K562 (cell line): Measurements from ENCODE around the gene VAC14.

Source experiments
- EZH2 ChIP-seq: IDR thresholded peaks from 2 replicates; pipeline ENCODE4 v1.6.1; 2012; ENCODE audit warnings: low read depth, mild to moderate bottlenecking, inconsistent platforms, low read length, borderline replicate concordance
- MXI1 ChIP-seq: IDR thresholded peaks from 2 replicates; pipeline ENCODE4 v1.6.1; 2011; ENCODE audit warnings: low read depth, mild to moderate bottlenecking, improper control_type of control experiment, low read length
- TF ChIP-seq, protein P1 (sequence below), 3 experiments: IDR thresholded peaks in 2 of 3; conservative IDR thresholded peaks in 1 of 3; 2 replicates each; pipeline ENCODE4 v1.5.1; 2011 to 2012; ENCODE audit warnings: low read length in 3 of 3, mild to moderate bottlenecking in 3 of 3, control low read depth in 2 of 3, improper control_type of control experiment in 1 of 3, inconsistent platforms in 1 of 3, low read depth in 1 of 3, mixed read lengths in 1 of 3, moderate library complexity in 1 of 3; ENCODE audit not compliant: insufficient read depth in 2 of 3

DNA sequence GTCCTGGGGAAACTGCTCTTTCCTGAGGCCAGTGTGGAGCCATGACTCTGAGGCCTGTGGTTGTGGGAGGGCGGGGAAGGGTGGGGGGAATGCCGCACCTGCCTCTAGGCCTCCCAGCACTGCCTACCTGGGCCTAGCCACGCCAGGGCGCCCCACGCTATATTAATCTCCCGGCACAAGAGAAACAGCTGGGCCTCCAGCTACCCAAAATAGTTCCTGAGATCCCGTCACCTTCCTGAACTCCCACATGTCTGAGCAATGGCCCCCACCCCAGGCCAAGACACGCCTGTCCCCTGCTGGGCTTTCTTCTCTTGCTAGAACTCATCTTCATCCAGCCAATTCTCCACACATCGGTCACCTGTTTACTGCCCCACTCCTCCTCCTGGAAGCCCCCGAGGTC lies 102.1 kb downstream of the VAC14 start:
- TF ChIP-seq, protein P1, sequence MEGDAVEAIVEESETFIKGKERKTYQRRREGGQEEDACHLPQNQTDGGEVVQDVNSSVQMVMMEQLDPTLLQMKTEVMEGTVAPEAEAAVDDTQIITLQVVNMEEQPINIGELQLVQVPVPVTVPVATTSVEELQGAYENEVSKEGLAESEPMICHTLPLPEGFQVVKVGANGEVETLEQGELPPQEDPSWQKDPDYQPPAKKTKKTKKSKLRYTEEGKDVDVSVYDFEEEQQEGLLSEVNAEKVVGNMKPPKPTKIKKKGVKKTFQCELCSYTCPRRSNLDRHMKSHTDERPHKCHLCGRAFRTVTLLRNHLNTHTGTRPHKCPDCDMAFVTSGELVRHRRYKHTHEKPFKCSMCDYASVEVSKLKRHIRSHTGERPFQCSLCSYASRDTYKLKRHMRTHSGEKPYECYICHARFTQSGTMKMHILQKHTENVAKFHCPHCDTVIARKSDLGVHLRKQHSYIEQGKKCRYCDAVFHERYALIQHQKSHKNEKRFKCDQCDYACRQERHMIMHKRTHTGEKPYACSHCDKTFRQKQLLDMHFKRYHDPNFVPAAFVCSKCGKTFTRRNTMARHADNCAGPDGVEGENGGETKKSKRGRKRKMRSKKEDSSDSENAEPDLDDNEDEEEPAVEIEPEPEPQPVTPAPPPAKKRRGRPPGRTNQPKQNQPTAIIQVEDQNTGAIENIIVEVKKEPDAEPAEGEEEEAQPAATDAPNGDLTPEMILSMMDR (IDR thresholded peaks at IDR 0.05 in 2 of 3, conservative IDR thresholded peaks at IDR 0.05 in 1 of 3; ENCODE audit: insufficient read depth in 2 of 3, low read depth in 1 of 3, low read length in 3 of 3), result no peak
- TF ChIP-seq EZH2, result no peak
- no peak for TF ChIP-seq MXI1
